Measurements from ENCODE around the gene BCL6B.

The BCL6B gene

DNA sequence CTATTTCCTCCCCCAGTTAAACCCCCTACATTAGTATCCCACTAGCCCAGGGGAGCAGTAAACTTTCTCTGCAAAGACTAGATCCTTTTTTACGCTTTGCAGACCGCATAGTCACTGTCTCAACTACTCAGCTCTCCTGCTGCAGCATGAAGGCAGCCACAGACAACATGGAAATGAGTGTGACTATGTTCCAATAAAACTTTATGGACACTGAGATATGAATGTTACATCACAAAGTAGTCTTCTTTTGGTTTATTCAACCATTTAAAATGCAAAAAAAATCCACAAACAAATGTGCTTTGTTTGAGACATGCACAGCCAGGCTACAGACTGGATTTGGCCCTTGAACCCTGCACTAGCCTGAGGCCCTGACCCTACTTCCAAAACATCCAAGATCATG lies 12.3 kb upstream of the BCL6B start:
- no peak for FAIRE-seq

DNA sequence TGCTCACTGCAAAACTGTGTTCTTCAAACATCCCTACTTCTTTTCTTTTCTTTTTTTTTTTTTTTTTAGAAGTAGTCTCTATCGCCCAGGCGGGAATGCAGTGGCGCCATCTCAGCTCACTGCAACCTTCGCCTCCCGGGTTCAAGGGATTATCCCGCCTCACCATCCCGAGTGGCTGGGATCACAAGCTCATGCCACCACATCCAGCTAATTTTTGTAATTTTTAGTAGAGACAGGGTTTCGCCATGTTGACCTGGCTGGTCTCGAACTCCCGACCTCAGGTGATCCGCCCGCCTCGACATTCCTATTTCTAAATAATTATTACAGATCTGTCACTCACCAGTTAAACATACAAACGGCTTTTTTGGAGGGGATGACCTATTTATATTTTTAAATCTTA lies 11.4 kb upstream of the BCL6B start:
- FAIRE-seq: no peak

GRCh38 chr17:7011942-7012254 lies 11.0 kb upstream of the BCL6B start:
- no peak for FAIRE-seq

GRCh38 chr17:7014261-7014994 lies 8.4 kb upstream of the BCL6B start:
- FAIRE-seq: no peak

GRCh38 chr17:7014995-7015958 lies 7.6 kb upstream of the BCL6B start:
- FAIRE-seq: no peak

- FAIRE-seq: no peak
These were observed 6.4 kb upstream of the BCL6B start for GRCh38 chr17:7016418-7016817.

DNA sequence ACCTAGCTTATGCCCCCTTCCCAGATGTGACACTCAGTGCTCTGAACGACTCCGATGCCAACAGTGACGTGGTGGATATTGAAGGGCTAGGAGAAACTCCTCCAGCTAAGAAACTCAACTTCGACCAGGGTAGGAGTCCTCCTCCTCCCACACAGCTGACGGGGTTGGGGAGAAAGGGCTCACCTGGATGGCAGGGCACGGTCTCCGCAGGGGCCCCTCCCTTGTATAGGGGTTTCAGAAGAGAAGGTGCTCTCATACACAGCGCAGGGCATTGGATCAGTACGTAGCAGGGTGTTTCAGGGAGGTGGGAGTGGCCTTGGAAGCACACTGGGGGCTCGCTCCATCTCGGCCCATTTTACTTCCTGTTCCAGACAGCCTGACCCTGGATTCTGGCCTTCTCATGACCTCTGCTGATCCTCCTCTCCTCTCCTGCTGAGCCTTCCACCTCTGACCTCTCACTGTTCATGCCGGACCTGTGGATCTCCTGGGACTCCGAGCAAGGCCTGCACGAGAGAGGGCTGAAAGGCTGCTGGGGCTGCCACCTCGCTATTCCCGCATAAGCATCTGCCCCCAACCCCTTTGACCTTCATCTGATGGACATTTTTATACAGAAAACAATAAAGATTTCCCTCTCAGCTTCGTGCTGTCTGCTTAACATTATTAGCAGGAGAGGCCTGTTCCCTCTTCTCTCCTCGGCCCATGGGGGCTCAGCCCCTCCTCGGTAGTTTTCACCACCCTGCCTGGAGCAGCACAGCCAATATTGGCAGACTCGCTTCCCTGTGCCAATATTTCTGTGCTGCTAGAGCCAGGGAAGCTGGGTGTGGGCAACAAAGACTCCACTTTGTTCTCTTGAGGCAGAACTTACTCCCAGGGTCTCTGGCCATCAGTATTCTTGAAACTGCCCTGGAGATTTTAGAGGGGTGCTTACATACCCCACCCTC lies 5.7 kb upstream of the BCL6B start:
- no peak for FAIRE-seq

GRCh38 chr17:7017827-7018200 lies 5.0 kb upstream of the BCL6B start:
- no peak for FAIRE-seq

DNA sequence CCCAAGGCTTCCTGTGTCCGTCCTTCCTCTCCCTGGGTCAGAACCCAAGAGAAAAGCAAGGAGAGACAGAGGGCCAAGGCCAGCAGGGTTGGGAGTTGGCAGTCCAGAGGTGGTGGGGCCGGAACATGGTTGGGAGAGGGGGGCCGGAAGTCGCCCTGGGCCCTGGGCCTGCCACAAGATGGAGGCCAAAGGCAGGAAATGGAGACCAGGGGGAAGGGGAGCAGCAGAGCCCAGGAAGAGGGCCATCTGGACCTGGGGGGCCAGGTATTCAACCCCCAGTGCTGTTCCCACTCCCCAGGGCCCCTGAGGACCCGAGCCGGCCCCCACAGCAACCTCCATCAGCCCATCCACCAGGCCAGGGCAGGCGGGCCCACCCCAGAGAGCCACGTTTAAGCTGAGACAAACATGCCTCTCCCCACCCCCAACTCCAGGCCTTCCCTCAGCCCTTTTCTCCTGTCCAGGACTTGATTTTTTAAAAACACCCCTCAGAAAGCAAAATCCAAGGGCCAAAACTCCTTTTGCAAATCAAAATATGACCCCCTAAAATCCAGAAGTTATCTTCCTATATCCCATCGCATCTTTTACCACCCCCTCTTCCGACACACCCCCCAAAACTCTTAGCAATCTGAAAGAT lies 4.4 kb upstream of the BCL6B start:
- no peak for FAIRE-seq

- no peak for FAIRE-seq
These were observed 3.5 kb upstream of the BCL6B start for GRCh38 chr17:7019367-7019766.

DNA sequence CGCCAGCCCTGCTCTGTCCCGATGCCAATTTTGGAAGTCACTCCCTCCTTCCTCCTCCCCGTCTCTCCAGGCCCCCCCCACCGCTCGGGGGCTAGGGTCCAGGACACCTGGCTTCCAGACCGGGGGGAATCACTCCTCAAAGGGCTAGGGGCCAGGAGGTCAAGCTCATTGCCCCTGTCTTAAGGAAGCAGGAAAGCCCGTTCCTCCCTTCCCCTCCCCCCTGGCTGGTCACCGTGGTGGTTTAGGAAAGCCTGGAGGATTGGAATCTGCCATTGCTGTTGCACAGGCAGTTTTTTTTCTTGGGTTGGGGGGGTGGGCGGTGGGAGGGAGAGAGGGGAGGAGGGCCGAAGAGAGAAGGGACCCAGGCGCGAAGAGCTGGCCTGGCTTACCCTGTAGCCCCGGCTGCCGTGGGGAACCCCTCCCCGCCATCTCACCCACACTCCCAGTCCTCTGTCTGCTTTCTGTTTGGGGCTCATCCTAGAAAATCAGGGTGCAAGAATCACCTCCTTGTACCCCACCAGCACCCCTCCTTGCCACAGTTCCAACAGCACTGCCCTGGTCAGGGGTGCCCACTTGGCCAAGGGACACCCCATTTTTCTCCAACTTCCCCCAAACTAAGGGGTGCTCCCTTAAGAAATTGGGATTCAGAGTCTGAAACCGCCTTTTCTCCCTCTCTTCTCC lies 2.9 kb upstream of the BCL6B start:
- FAIRE-seq: no peak

DNA sequence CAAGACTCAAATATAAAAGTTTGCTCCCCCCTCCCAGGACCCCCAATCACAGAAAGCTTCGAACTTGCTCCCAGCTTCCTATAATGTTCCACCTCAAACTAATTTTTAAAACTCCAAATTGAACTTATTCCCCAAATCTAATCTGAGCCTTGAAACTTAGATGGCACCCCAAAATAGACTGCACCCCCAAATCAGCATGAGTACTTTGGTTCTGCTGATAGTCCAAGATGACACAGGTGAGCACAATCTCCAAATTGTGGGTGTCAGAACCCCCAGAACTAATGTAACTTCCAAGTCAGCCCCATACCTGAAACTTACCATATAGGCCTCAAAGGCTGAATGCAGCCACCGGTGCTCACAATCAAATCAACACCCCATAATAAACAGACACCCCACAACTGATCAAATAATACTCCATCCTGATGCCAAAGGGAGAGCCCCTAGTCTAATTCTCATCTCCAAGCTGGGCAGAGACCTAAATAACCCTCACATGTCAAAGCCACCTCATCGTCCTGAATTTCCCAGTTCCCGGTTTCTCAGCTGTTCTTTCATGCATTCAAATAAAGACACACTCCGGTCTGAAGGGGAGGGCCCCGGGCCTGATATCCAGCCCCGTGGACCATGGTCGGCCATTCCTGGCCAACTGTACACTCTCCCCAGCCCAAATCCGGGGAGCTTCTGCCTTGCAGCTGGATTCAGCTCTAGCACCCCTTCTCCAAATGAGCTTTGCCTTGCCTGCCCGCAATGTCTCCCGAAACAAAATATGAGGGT lies 1.8 kb upstream of the BCL6B start:
- FAIRE-seq: no peak

DNA sequence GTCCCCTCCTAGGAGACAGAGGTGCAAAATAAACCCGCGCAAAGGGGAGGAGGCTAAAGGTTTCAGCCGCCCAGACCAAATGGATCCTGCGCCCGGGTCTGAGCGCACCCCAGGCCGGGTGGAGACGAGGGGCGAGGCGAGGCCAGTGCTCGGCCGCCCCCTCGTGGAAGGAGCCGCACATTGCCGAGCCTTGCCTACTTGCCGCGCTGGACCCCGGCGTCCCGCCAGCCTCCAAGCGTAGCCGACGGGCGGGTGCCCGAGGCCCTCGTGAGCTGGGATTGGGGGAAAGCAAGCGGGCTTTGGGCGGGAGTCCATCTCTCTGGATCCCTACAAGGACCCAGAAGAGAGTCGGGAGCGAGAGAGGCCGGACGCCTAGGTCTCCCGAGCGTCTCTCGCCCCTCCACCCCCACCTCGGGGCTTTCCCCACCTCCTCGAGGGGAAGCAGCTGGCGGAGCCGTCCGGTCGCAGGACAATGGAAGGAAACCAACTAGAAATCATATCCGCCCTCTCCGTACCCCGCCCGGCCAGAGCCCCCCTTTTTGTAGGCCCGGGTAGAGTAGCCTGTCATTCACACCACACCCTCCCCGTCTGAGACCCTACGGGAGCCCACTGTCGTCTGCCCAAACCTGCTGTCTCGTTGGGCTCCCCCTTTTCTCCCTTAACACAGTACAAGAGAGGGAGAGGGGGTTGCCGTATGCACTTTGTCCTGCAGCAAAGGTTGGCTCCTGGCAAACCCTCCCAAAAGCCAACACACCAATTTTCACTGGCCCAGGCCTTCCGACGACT lies 664 bp upstream of the BCL6B start:
- FAIRE-seq: no peak

DNA sequence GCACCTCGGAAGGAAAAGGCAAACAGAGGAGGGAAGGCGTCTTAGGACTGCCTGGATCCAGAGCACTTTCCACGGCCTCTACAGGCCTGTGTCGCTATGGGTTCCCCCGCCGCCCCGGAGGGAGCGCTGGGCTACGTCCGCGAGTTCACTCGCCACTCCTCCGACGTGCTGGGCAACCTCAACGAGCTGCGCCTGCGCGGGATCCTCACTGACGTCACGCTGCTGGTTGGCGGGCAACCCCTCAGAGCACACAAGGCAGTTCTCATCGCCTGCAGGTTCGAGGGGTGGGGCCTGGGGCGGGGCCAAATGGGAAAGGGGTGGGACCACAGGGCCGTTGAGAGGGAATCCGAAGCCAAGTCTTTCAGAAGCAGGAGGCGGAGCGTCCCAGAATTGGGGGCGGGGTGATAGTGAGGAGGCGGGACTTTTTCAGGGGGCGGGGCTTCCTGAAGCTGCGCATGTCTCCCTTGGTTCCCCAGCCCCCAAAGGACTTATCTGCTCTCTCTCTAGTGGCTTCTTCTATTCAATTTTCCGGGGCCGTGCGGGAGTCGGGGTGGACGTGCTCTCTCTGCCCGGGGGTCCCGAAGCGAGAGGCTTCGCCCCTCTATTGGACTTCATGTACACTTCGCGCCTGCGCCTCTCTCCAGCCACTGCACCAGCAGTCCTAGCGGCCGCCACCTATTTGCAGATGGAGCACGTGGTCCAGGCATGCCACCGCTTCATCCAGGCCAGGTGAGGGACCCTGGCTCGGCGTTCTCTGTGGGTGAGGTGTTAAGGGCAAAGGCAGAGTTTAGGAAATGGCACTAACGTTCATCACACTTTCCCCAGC lies 939 bp downstream of the BCL6B start:
- FAIRE-seq: no peak

DNA sequence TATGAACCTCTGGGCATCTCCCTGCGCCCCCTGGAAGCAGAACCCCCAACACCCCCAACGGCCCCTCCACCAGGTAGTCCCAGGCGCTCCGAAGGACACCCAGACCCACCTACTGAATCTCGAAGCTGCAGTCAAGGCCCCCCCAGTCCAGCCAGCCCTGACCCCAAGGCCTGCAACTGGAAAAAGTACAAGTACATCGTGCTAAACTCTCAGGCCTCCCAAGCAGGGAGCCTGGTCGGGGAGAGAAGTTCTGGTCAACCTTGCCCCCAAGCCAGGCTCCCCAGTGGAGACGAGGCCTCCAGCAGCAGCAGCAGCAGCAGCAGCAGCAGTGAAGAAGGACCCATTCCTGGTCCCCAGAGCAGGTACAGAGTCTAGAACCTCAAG lies 1.5 kb downstream of the BCL6B start:
- FAIRE-seq: no peak

GRCh38 chr17:7025245-7025644 lies 2.4 kb downstream of the BCL6B start:
- no peak for FAIRE-seq

- FAIRE-seq: no peak
These were observed 3.7 kb downstream of the BCL6B start for GRCh38 chr17:7026471-7027115.

GRCh38 chr17:7027335-7027734 lies 4.5 kb downstream of the BCL6B start:
- no peak for FAIRE-seq

- FAIRE-seq: no peak
These were observed 6.2 kb downstream of the BCL6B start for GRCh38 chr17:7029096-7029495.
